Panc1 (cell line): ENCODE results near the gene SLC44A3. TPM values are rescaled to one million over a fixed set of nuclear protein-coding genes. Genes with fewer than 3 reads are reported as not detected.

Experiments
- ATAC-seq: fragments of 200-7000 bp; cut with Tn5 transposase; 2 replicates; pipeline ENCODE4 v1.9.1; 2020; ENCODE audit warnings: mild to moderate bottlenecking, moderate library complexity
- BruUV-seq: library from RNA; stranded (reverse); fragments of 400-500 nt; replicated peaks from 2 replicates; lab custom pipeline; 2021; lab: Mats Ljungman, UMichigan
- CTCF ChIA-PET: fragments of 300-600 bp; sonication (Branson Sonifier 250); formaldehyde crosslinking; loops from one replicate; lab custom pipeline; 2022; ENCODE audit warnings: antibody characterized with exemption; lab: Charles Lee
- POLR2A ChIA-PET: fragments of 300-600 bp; sonication (Branson Sonifier 250); formaldehyde crosslinking; loops from one replicate; lab custom pipeline; 2022; ENCODE audit warnings: antibody characterized with exemption; lab: Charles Lee
- DNase-seq: peaks from one replicate; pipeline ENCODE4 v3.0.0-alpha.2; 2010; ENCODE audit warnings: low read depth, low spot score
- H3K27ac ChIP-seq: 2 replicates; pipeline ENCODE4 v1.5.1; 2011; ENCODE audit warnings: mild to moderate bottlenecking, low read length, inconsistent platforms
- H3K27me3 ChIP-seq: fragments of 200-500 bp; sonication (Bioruptor generic); 2 replicates; pipeline ENCODE4 v1.6.0; 2014; ENCODE audit warnings: low read length, inconsistent platforms; ENCODE audit not compliant: control insufficient read depth, insufficient read depth
- H3K36me3 ChIP-seq: fragments of 200-500 bp; sonication (Bioruptor generic); 2 replicates; pipeline ENCODE4 v1.5.1; 2014; ENCODE audit warnings: inconsistent platforms, mild to moderate bottlenecking, low read length, moderate library complexity; ENCODE audit not compliant: control insufficient read depth, insufficient read depth
- H3K4me1 ChIP-seq: 2 replicates; pipeline ENCODE4 v1.5.1; 2011; ENCODE audit warnings: inconsistent platforms, mild to moderate bottlenecking, low read length, moderate library complexity; ENCODE audit not compliant: control insufficient read depth, insufficient read depth
- H3K4me3 ChIP-seq, 2 experiments: 2 replicates each; pipeline ENCODE4 v1.5.1; 2011 to 2012; ENCODE audit warnings: low read depth in 2 of 2, low read length in 2 of 2, mild to moderate bottlenecking in 2 of 2, inconsistent platforms in 1 of 2, moderate library complexity in 1 of 2
- H3K9me3 ChIP-seq: fragments of 200-500 bp; sonication (Bioruptor generic); 2 replicates; pipeline ENCODE4 v1.5.1; 2014; ENCODE audit warnings: low read depth, mild to moderate bottlenecking, inconsistent platforms, low read length, moderate library complexity; ENCODE audit not compliant: control insufficient read depth, insufficient read depth
- CTCF ChIP-seq: fragments of 450-650 bp; IDR thresholded peaks from 2 replicates; pipeline ENCODE4 v1.5.1; 2017; ENCODE audit warnings: mild to moderate bottlenecking
- POLR2AphosphoS5 ChIP-seq: IDR thresholded peaks from 2 replicates; pipeline ENCODE4 v1.6.1; 2012; ENCODE audit warnings: mild to moderate bottlenecking, low read depth, low read length, moderate library complexity
- REST ChIP-seq, 2 experiments: IDR thresholded peaks; 2 replicates each; pipeline ENCODE4 v1.6.1; 2011 to 2012; ENCODE audit warnings: low read depth in 2 of 2, control low read depth in 1 of 2, low read length in 1 of 2, mild to moderate bottlenecking in 1 of 2, moderate library complexity in 1 of 2; ENCODE audit not compliant: insufficient read depth in 1 of 2
- SIN3A ChIP-seq: IDR thresholded peaks from 2 replicates; pipeline ENCODE4 v1.6.1; 2012; ENCODE audit warnings: low read depth, mild to moderate bottlenecking, low read length, moderate library complexity, borderline replicate concordance; ENCODE audit not compliant: insufficient read depth
- TCF7L2 ChIP-seq: IDR thresholded peaks from 2 replicates; pipeline ENCODE4 v1.6.1; 2011; ENCODE audit warnings: mild to moderate bottlenecking, low read depth, low read length, inconsistent platforms
- in situ Hi-C: cut with HindIII; loops from 2 replicates; pipeline ENCODE4 v1.10.0; 2016; ENCODE audit warnings: low sequenced_read_pairs, low pct_unique_long_range_greater_than_20kb
- intact Hi-C: fragments of 100-400 bp; cut with micrococcal nuclease; formaldehyde crosslinking; loops from one replicate; pipeline ENCODE4 v1.10.0; 2022; ENCODE audit not compliant: unreplicated experiment
- total RNA-seq: library from RNA; stranded (reverse); gene quantifications from one replicate; pipeline ENCODE4 v1.2.1, GENCODE V29; 2021; ENCODE audit not compliant: unreplicated experiment

Gene SLC44A3
- total RNA-seq, 1 experiment from 2014 or later: 1.3 TPM

GRCh38 chr1:94875794-94876193 lies 55.6 kb downstream of the SLC44A3 start:
- Histone ChIP-seq H3K9me3 (no peaks in the 10 kb centered on the region), H3K4me3 (no peak overlapping the region), H3K4me1 (no peaks in the 10 kb centered on the region), H3K27me3 (no peaks in the 10 kb centered on the region), H3K27ac (no peak overlapping the region), H3K36me3 (no peaks in the 10 kb centered on the region)
- no peak for DNase-seq
- CTCF ChIA-PET: no interaction called here
- BruUV-seq: no TSS peak
- no peak for ATAC-seq
- intact Hi-C loops (no loop called here), in situ Hi-C loops (no loop called here)
- TF ChIP-seq SIN3A (no peak), REST (IDR thresholded peaks at IDR 0.05; ENCODE audit: insufficient read depth in 1 of 2, low read depth in 2 of 2, low read length in 1 of 2) (no peak), TCF7L2 (no peak), CTCF (no peak), POLR2AphosphoS5 (no peak)
- POLR2A ChIA-PET: no interaction called here

GRCh38 chr1:94876362-94876761 lies 56.2 kb downstream of the SLC44A3 start:
- no peak for ATAC-seq
- in situ Hi-C loops: no loop called here

More at GRCh38 chr1:94876362-94876761, 56.2 kb downstream of the SLC44A3 start:
- ChIA-PET POLR2A (no interaction called here), CTCF (no interaction called here)
- H3K4me3 ChIP-seq: no peak overlapping the region
- intact Hi-C loops: no loop called here
- H3K27me3 ChIP-seq: no peaks in the 10 kb centered on the region
- H3K27ac ChIP-seq: no peak overlapping the region
- DNase-seq: no peak
- TF ChIP-seq CTCF: no peak
- no peaks in the 10 kb centered on the region for H3K36me3 ChIP-seq
- H3K9me3 ChIP-seq: no peaks in the 10 kb centered on the region
- BruUV-seq: no TSS peak
- no peaks in the 10 kb centered on the region for H3K4me1 ChIP-seq
